SK-N-SH treated with all-trans-retinoic acid at 6 μM for 48 hours (cell line): ENCODE measurements around the gene ATP6V0D1.

Experiments used
- BACH2 ChIP-seq: fragments of 250-450 bp; sonication (Bioruptor Pico); IDR thresholded peaks from 2 replicates; pipeline ENCODE4 v1.9.0; 2021; ENCODE audit warnings: mild to moderate bottlenecking, borderline replicate concordance
- CSRNP3 ChIP-seq: fragments of 250-450 bp; sonication (Bioruptor Pico); IDR thresholded peaks from 2 replicates; pipeline ENCODE4 v1.5.1; 2021; ENCODE audit warnings: mild to moderate bottlenecking, moderate library complexity
- ISL1 ChIP-seq: fragments of 250-450 bp; sonication (Bioruptor Pico); IDR thresholded peaks from 2 replicates; pipeline ENCODE4 v2.1.2; 2022; ENCODE audit warnings: mild to moderate bottlenecking, moderate library complexity
- PPARA ChIP-seq: fragments of 250-450 bp; sonication (Bioruptor Pico); IDR thresholded peaks from 2 replicates; pipeline ENCODE4 v1.5.0; 2020; ENCODE audit warnings: mild to moderate bottlenecking, borderline replicate concordance
- RARB ChIP-seq: fragments of 250-450 bp; sonication (Bioruptor Pico); IDR thresholded peaks from 2 replicates; pipeline ENCODE4 v1.8.0; 2021; ENCODE audit warnings: mild to moderate bottlenecking, moderate library complexity
- TOX ChIP-seq: fragments of 250-450 bp; sonication (Bioruptor Pico); IDR thresholded peaks from 2 replicates; pipeline ENCODE4 v1.8.0; 2021; ENCODE audit warnings: mild to moderate bottlenecking, moderate library complexity, borderline replicate concordance
- ZC3H10 ChIP-seq: fragments of 250-450 bp; sonication (Bioruptor Pico); IDR thresholded peaks from 2 replicates; pipeline ENCODE4 v1.5.1; 2021; ENCODE audit warnings: mild to moderate bottlenecking, moderate library complexity
- ZFP3 ChIP-seq: fragments of 250-450 bp; sonication (Bioruptor Pico); IDR thresholded peaks from 2 replicates; pipeline ENCODE4 v1.5.0; 2020; ENCODE audit warnings: mild to moderate bottlenecking, moderate library complexity
- ZFP30 ChIP-seq: fragments of 450-650 bp; formaldehyde crosslinking; IDR thresholded peaks from 2 replicates; pipeline ENCODE4 v1.5.0; 2022; ENCODE audit warnings: mild to moderate bottlenecking, moderate library complexity
- ZNF565 ChIP-seq: fragments of 450-650 bp; formaldehyde crosslinking; conservative IDR thresholded peaks from 2 replicates; pipeline ENCODE4 v1.5.0; 2020; ENCODE audit warnings: low read depth, mild to moderate bottlenecking, moderate library complexity
- ZNF70 ChIP-seq: fragments of 450-650 bp; formaldehyde crosslinking; IDR thresholded peaks from 2 replicates; pipeline ENCODE4 v1.5.0; 2020; ENCODE audit warnings: mild to moderate bottlenecking, moderate library complexity
- ZNF8 ChIP-seq: fragments of 450-650 bp; formaldehyde crosslinking; IDR thresholded peaks from 2 replicates; pipeline ENCODE4 v1.5.0; 2020; ENCODE audit warnings: mild to moderate bottlenecking, moderate library complexity
- TF ChIP-seq, protein P1 (sequence below): fragments of 250-450 bp; sonication (Bioruptor Pico); IDR thresholded peaks from 2 replicates; pipeline ENCODE4 v1.8.0; 2020; ENCODE audit warnings: mild to moderate bottlenecking, moderate library complexity, borderline replicate concordance
- TF ChIP-seq, protein P2 (sequence below): fragments of 250-450 bp; sonication (Bioruptor Pico); IDR thresholded peaks from 2 replicates; pipeline ENCODE4 v1.8.0; 2021; ENCODE audit warnings: low read depth, mild to moderate bottlenecking, moderate library complexity, borderline replicate concordance

- TF ChIP-seq ZC3H10, result no peak
- TF ChIP-seq ZNF8 (CRISPR knock-in tag), result no peak
- no peak for TF ChIP-seq ZNF565 (CRISPR knock-in tag)
- no peak for TF ChIP-seq ZFP3 (CRISPR knock-in tag)
- no peak for TF ChIP-seq ZNF70
- TF ChIP-seq, protein P1, sequence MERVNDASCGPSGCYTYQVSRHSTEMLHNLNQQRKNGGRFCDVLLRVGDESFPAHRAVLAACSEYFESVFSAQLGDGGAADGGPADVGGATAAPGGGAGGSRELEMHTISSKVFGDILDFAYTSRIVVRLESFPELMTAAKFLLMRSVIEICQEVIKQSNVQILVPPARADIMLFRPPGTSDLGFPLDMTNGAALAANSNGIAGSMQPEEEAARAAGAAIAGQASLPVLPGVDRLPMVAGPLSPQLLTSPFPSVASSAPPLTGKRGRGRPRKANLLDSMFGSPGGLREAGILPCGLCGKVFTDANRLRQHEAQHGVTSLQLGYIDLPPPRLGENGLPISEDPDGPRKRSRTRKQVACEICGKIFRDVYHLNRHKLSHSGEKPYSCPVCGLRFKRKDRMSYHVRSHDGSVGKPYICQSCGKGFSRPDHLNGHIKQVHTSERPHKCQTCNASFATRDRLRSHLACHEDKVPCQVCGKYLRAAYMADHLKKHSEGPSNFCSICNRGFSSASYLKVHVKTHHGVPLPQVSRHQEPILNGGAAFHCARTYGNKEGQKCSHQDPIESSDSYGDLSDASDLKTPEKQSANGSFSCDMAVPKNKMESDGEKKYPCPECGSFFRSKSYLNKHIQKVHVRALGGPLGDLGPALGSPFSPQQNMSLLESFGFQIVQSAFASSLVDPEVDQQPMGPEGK, result no peak
- TF ChIP-seq RARB (CRISPR knock-in tag), result no peak
- TF ChIP-seq ZFP30 (CRISPR knock-in tag), result no peak
- TF ChIP-seq, protein P2, sequence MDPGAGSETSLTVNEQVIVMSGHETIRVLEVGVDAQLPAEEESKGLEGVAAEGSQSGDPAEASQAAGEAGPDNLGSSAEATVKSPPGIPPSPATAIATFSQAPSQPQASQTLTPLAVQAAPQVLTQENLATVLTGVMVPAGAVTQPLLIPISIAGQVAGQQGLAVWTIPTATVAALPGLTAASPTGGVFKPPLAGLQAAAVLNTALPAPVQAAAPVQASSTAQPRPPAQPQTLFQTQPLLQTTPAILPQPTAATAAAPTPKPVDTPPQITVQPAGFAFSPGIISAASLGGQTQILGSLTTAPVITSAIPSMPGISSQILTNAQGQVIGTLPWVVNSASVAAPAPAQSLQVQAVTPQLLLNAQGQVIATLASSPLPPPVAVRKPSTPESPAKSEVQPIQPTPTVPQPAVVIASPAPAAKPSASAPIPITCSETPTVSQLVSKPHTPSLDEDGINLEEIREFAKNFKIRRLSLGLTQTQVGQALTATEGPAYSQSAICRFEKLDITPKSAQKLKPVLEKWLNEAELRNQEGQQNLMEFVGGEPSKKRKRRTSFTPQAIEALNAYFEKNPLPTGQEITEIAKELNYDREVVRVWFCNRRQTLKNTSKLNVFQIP (CRISPR knock-in tag), result no peak
- TF ChIP-seq TOX, result no peak
- no peak for TF ChIP-seq CSRNP3 (CRISPR knock-in tag)
- no peak for TF ChIP-seq PPARA
- no peak for TF ChIP-seq BACH2 (CRISPR knock-in tag)
- no peak for TF ChIP-seq ISL1 (CRISPR knock-in tag)
Observed at GRCh38 chr16:67413978-67414911, 66.7 kb downstream of the ATP6V0D1 start.
